ENCODE data around the gene CES4A.

CES4A gene

GRCh38 chr16:66958857-66959703 is 29.3 kb upstream of the CES4A start:
- no peak for TF ChIP-seq CTCF (conservative IDR thresholded peaks at IDR 0.05; ENCODE audit: low read depth, low read length)
- no peak overlapping the region for H3K4me3 ChIP-seq (ENCODE audit: low read depth, low read length)

GRCh38 chr16:66959704-66960161 is 28.7 kb upstream of the CES4A start:
- no peak for TF ChIP-seq CTCF (conservative IDR thresholded peaks at IDR 0.05; ENCODE audit: low read depth, low read length)
- DNase-seq (ENCODE audit: low read depth): no peak
- H3K4me3 ChIP-seq (ENCODE audit: low read depth, low read length): no peak overlapping the region

More at GRCh38 chr16:66958857-66959703, 29.3 kb upstream of the CES4A start:
- DNase-seq (ENCODE audit: low read depth): no peak

GRCh38 chr16:66960270-66960669 is 28.1 kb upstream of the CES4A start:
- DNase-seq (ENCODE audit: low read depth): no peak
- no peak overlapping the region for H3K4me3 ChIP-seq (ENCODE audit: low read depth, low read length)
- TF ChIP-seq CTCF (conservative IDR thresholded peaks at IDR 0.05; ENCODE audit: low read depth, low read length): no peak

- peak; percentile 90 for TF ChIP-seq CTCF (conservative IDR thresholded peaks at IDR 0.05; ENCODE audit: low read depth, low read length)
- no peak within 1 kb of the TSS for H3K4me3 ChIP-seq (ENCODE audit: low read depth, low read length)
- peak; percentile 84 for DNase-seq (ENCODE audit: low read depth)
These were observed 27.2 kb upstream of the CES4A start, which contains the start of gene CES3 for GRCh38 chr16:66961065-66961744. CES3 (plus strand) TSS chr16:66961266; CDS start chr16:66961308, 42 bp downstream.

GRCh38 chr16:66961914-66962313 is 26.5 kb upstream of the CES4A start:
- TF ChIP-seq CTCF (conservative IDR thresholded peaks at IDR 0.05; ENCODE audit: low read depth, low read length): no peak
- DNase-seq (ENCODE audit: low read depth): no peak
- H3K4me3 ChIP-seq (ENCODE audit: low read depth, low read length): no peak overlapping the region

- no peak for DNase-seq (ENCODE audit: low read depth)
- H3K4me3 ChIP-seq (ENCODE audit: low read depth, low read length): no peak overlapping the region
- TF ChIP-seq CTCF (conservative IDR thresholded peaks at IDR 0.05; ENCODE audit: low read depth, low read length): no peak
These were observed 24.3 kb upstream of the CES4A start for GRCh38 chr16:66964049-66964448.

Measured in choroid plexus epithelial cell (primary cell).